Activated naive CD4-positive, alpha-beta T cell treated with anti-CD3 and anti-CD28 coated beads for 36 hours (primary cell): Measurements from ENCODE around the gene TARS3. TPM values are rescaled to one million over a fixed set of nuclear protein-coding genes. Genes with fewer than 3 reads are reported as not detected.
"Not testable (repeated sequence)": the region's sequence is repeated elsewhere in the genome, so short reads cannot be mapped to it uniquely, and the experiment has no call there.

Experiments
- CTCF ChIA-PET: fragments of 350-600 bp; sonication (Branson Sonifier 250); formaldehyde crosslinking; loops from one replicate; lab custom pipeline; 2021; ENCODE audit warnings: antibody characterized with exemption; lab: Charles Lee
- DNase-seq: peaks from one replicate; pipeline ENCODE4 v3.0.0-alpha.2; 2020
- H3K27ac Mint-ChIP-seq: one replicate; pipeline ENCODE4 v1.8.0; 2021; ENCODE audit warnings: mild to moderate bottlenecking, mixed read lengths
- H3K27me3 Mint-ChIP-seq: one replicate; pipeline ENCODE4 v1.8.0; 2021; ENCODE audit warnings: low read depth, mixed read lengths
- H3K36me3 Mint-ChIP-seq: one replicate; pipeline ENCODE4 v1.8.0; 2021; ENCODE audit warnings: low read depth, mixed read lengths
- H3K4me1 Mint-ChIP-seq: one replicate; pipeline ENCODE4 v1.8.0; 2021; ENCODE audit warnings: low read depth, mixed read lengths
- H3K4me3 Mint-ChIP-seq: one replicate; pipeline ENCODE4 v1.8.0; 2021; ENCODE audit warnings: mild to moderate bottlenecking, moderate library complexity, mixed read lengths
- H3K9me3 Mint-ChIP-seq: one replicate; pipeline ENCODE4 v1.8.0; 2021; ENCODE audit warnings: mixed read lengths
- intact Hi-C: fragments of 100-400 bp; cut with micrococcal nuclease; formaldehyde crosslinking; loops from one replicate; pipeline ENCODE4 v1.15.1; 2023
- total RNA-seq, 2 experiments: library from RNA; stranded (reverse); gene quantifications; one replicate each; pipeline ENCODE4 v1.2.3, GENCODE V29; 2021

Gene TARS3
- total RNA-seq, 2 experiments from 2014 or later: 6.9 to 8.0 TPM

DNA sequence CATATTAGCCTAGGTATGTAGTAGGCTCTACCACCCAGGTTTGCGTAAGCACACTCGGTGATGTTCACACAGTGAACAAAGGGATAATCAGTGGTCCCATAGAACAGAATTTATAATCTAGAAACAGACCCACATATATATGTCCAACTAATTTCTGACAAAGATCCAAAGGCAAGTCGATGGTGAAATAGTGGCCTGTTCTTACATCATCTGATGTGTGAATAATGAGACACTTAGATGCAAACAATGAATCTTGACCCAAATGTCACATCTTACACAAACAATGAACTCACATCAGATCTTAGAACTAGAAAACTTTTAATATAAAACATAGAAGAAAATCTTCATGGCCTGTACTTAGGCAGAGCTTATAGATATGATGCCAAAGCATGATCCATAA, 54.5 kb downstream of the TARS3 start:
- H3K27ac Mint-ChIP-seq: no peak overlapping the region
- intact Hi-C loops: no loop called here
- H3K36me3 Mint-ChIP-seq: peaks cover 32% of the 10 kb centered on the region
- CTCF ChIA-PET: interaction anchor here (0.8 kb wide), 1 partner anchor 434 kb away, joined by 3 read pairs; no protein-coding TSS in a partner anchor
- H3K4me3 Mint-ChIP-seq: no peak overlapping the region
- no peaks in the 10 kb centered on the region for H3K4me1 Mint-ChIP-seq
- no peak for DNase-seq
- no peaks in the 10 kb centered on the region for H3K27me3 Mint-ChIP-seq
- peaks cover 3% of the 10 kb centered on the region for H3K9me3 Mint-ChIP-seq

GRCh38 chr15:101667881-101668280, 56.4 kb downstream of the TARS3 start:
- no peak for DNase-seq
- Mint-ChIP-seq H3K9me3 (peaks cover 3% of the 10 kb centered on the region), H3K4me1 (peaks cover 4% of the 10 kb centered on the region), H3K36me3 (peaks cover 27% of the 10 kb centered on the region), H3K27me3 (no peaks in the 10 kb centered on the region), H3K27ac (peak overlapping the region; percentile 24), H3K4me3 (no peak overlapping the region)
- intact Hi-C loops: no loop called here
- CTCF ChIA-PET: interaction anchor here (1.1 to 2.3 kb wide), 3 partner anchors 13 to 26 kb away, joined by 3 to 6 read pairs (median 4); no protein-coding TSS in a partner anchor

DNA sequence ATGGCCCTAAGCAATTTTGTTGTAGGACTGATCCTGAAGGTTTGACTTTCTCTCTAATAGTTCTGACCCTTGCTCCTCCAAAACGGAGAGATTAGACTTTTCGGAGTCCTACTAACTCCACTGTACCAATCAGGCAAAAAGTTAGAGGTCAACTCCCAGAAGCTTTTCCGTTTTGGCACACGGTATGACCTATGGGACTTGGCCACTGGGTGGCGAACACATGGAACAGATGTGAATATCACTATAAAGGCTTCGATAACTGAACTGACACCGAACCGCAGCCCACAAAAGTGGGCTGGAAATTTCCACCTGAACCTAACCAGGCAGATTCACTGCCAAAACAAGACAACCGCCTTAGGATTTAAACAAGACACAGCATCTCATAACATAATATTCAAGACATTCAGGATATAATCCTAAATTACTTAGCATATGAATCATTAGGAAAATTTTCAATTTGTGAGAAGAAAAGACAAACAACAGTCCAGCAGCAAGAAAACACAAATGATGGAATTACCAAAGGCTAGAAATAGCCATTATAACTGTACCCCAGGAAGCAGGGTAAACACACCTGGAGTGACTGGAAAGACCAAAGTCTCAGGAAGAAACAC, 59.9 kb downstream of the TARS3 start:
- Mint-ChIP-seq H3K27ac (no peak overlapping the region), H3K27me3 (no peaks in the 10 kb centered on the region), H3K4me3 (no peak overlapping the region), H3K36me3 (peaks cover 11% of the 10 kb centered on the region), H3K4me1 (peaks cover 4% of the 10 kb centered on the region), H3K9me3 (peaks cover 3% of the 10 kb centered on the region)
- CTCF ChIA-PET: interaction anchor here (0.6 kb wide), 1 partner anchor 908 kb away, joined by 3 read pairs; no protein-coding TSS in a partner anchor
- no peak for DNase-seq
- intact Hi-C loops: no loop called here

- H3K4me1 Mint-ChIP-seq: peaks cover 4% of the 10 kb centered on the region
- peaks cover 3% of the 10 kb centered on the region for H3K9me3 Mint-ChIP-seq
- intact Hi-C loops: no loop called here
- H3K27ac Mint-ChIP-seq: no peak overlapping the region
- H3K27me3 Mint-ChIP-seq: no peaks in the 10 kb centered on the region
- H3K4me3 Mint-ChIP-seq: no peak overlapping the region
- DNase-seq: no peak
- CTCF ChIA-PET: no interaction called here
- peaks cover 3% of the 10 kb centered on the region for H3K36me3 Mint-ChIP-seq
Measured at GRCh38 chr15:101662203-101662602, 62.1 kb downstream of the TARS3 start.

DNA sequence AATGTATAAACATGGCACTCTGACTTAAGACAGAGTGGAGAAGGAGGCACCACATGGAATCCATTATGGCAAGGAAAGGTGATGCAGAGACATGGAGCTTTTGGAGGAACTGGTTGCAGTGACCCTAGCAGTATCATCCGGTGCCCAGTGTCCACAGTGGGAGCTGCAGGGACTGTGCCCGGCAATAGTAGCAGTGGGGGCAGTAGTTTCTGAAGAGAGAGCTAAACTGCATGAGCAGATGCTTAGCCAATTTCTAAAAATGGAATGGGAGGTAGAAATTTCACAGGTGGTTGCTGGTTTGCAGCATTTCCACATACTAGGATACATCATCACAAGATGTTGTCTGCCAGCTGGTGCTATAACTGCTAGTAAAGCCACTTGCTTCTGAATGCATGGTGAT, 64.3 kb downstream of the TARS3 start:
- peaks cover 4% of the 10 kb centered on the region for H3K4me1 Mint-ChIP-seq
- no peak overlapping the region for H3K27ac Mint-ChIP-seq
- DNase-seq: no peak
- H3K4me3 Mint-ChIP-seq: no peak overlapping the region
- H3K36me3 Mint-ChIP-seq: no peaks in the 10 kb centered on the region
- H3K27me3 Mint-ChIP-seq: no peaks in the 10 kb centered on the region
- CTCF ChIA-PET: interaction anchor here (0.5 to 1.0 kb wide), 2 partner anchors 9 to 384 kb away, joined by 3 to 4 read pairs; no protein-coding TSS in a partner anchor
- no peaks in the 10 kb centered on the region for H3K9me3 Mint-ChIP-seq
- intact Hi-C loops: no loop called here

DNA sequence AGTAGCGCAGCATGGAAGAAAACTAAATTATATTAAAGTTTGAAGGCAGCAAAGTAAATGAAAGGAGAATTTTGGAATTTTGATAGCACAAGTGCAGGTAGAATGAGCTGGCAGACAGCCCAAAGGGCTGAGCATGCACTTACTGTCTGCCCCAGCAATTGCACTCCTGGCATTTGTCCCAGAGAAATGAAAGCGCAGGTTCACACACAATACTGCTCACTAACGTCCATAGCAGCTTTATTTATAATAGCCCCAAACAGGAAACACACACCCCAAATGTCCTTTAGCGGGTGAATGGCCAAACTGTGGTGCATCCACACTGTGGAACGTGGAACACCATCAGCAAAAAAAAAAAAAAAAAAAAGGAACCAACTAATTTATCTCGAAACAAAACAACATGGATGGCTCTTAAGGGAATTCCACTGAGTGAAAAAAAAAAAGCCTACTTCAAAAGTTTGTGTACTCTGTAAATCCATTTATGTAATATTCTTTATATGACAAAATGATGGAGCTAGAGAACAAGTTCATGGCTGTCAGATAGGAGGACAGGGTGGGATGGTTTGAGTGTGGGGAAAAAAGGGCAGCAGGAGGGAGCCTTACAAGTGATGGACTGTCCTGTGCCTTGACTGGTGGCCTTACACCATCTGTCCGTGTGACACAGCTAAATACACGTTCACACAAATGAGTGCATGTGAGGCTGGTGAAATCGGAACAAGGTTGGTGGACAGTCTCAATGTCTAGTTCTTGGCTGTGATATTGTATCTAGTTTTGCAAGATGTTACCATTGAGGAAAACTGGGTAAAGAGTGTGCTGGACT, 66.1 kb downstream of the TARS3 start:
- Mint-ChIP-seq H3K27me3 (no peaks in the 10 kb centered on the region), H3K9me3 (no peaks in the 10 kb centered on the region), H3K27ac (no peak overlapping the region), H3K4me1 (peaks cover 16% of the 10 kb centered on the region), H3K4me3 (no peak overlapping the region), H3K36me3 (no peaks in the 10 kb centered on the region)
- CTCF ChIA-PET: interaction anchor here (0.6 to 1.4 kb wide), 2 partner anchors 15 to 135 kb away, joined by 3 read pairs; no protein-coding TSS in a partner anchor
- no peak for DNase-seq
- intact Hi-C loops: no loop called here

DNA sequence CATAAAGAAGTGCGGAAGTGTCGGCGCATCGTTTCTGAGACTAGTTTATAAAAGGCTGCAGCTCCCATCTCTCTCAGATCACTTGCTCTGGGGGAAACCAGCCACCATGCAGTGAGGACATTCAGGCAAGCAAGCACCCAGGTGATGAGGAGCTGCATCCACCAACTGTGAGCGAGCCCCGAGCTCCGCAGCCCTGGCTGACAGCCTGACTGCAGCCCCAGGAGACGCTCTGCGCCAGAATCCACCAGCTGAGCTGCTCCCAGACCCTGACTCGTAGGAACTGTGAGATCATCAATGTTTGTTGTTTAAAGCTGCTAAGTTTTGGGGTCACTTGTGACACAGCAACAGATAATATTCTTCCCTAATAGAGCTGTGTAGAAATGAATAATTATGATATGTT, 67.1 kb downstream of the TARS3 start:
- no peaks in the 10 kb centered on the region for H3K9me3 Mint-ChIP-seq
- CTCF ChIA-PET: interaction anchor here (3.5 kb wide), 1 partner anchor 16 kb away, joined by 19 read pairs; no protein-coding TSS in a partner anchor
- H3K27me3 Mint-ChIP-seq: no peaks in the 10 kb centered on the region
- no peaks in the 10 kb centered on the region for H3K36me3 Mint-ChIP-seq
- intact Hi-C loops: no loop called here
- peaks cover 19% of the 10 kb centered on the region for H3K4me1 Mint-ChIP-seq
- DNase-seq: no peak
- H3K27ac Mint-ChIP-seq: no peak overlapping the region
- no peak overlapping the region for H3K4me3 Mint-ChIP-seq

DNA sequence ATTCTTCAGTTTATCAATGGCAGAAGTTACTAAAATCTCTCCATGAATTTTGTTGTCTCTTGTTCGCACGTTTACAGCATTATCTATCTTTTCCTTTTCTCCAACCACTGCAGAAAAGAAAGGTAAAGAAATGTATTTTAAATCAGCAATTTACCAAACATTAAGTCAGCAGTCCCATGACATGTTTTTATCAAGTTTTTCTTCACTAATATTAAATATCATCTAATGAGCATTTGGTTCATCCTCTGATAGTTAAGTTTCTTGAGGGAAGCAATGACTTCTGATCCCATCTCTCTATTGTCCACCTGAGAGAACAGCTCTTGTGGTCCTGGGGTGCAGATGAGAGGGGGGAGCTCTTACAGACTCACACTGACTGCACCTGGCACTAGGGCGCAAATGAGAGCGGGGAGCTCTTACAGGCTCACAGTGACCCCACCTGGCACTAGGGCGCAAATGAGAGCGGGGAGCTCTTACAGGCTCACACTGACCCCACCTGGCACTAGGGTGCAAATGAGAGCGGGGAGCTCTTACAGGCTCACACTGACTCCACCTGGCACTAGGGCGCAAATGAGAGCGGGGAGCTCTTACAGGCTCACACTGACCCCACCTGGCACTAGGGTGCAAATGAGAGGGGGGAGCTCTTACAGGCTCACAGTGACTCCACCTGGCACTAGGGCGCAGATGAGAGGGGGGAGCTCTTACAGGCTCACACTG, 69.5 kb downstream of the TARS3 start:
- not testable (repeated sequence) for H3K9me3 Mint-ChIP-seq, H3K27me3 Mint-ChIP-seq, H3K36me3 Mint-ChIP-seq, H3K4me3 Mint-ChIP-seq
- intact Hi-C loops: loop anchor here (5.0 kb wide), 3 partner anchors 377 to 1057 kb away; partner anchors contain the start of gene SELENOS
- CTCF ChIA-PET: interaction anchor here (0.6 to 3.5 kb wide), 6 partner anchors 13 to 387 kb away, joined by 3 to 19 read pairs (median 4); partner anchors contain the start of gene SNRPA1
- peak; percentile 48 for DNase-seq
- Mint-ChIP-seq H3K4me1 (peaks cover 34% of the 10 kb centered on the region), H3K27ac (peak overlapping the region; percentile 61)

- Mint-ChIP-seq H3K4me3 (peak overlapping the region; percentile 34), H3K27me3 (no peaks in the 10 kb centered on the region), H3K4me1 (peaks cover 40% of the 10 kb centered on the region), H3K36me3 (peaks cover 5% of the 10 kb centered on the region), H3K9me3 (no peaks in the 10 kb centered on the region), H3K27ac (peak overlapping the region; percentile 61)
- DNase-seq: no peak
- CTCF ChIA-PET: interaction anchor here (0.6 to 3.5 kb wide), 5 partner anchors 13 to 386 kb away, joined by 3 to 19 read pairs (median 4); partner anchors contain the start of gene SNRPA1
- intact Hi-C loops: loop anchor here (5.0 kb wide), 3 partner anchors 377 to 1057 kb away; partner anchors contain the start of gene SELENOS
Measured at GRCh38 chr15:101654171-101654570, 70.1 kb downstream of the TARS3 start.

DNA sequence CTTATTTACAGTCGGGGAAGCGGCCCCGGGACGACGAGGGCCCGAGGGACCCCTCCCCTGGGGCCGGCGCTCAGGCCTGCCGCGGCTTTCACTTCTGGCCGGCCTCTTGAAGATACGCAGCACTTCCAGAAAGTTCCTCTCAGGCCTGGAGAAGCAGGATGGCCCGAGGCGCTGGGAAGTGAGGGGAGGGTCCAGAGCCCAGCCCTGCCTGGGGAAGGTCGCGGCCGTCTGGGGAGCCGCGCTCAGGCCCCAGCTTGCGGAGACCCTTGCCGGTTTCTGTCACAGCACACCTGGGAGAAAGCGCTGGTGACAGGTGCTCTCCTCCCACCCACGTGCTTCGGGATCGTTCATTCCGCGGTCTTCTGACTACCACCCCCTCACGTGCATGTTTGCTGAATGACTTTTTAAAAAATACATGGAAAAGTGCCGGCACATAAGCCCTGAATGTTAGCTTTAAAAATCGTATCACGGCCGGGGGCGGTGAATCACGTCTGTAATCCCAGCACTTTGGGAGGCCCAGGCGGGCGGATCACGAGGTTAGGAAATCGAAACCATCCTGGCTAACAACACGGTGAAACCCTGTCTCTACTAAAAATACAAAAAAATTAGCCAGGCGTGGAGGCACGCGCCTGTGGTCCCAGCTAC, 71.4 kb downstream of the TARS3 start:
- Mint-ChIP-seq H3K27ac (peak overlapping the region; percentile 95), H3K27me3 (no peaks in the 10 kb centered on the region), H3K4me3 (peak overlapping the region; percentile 89), H3K4me1 (peaks cover 48% of the 10 kb centered on the region), H3K9me3 (no peaks in the 10 kb centered on the region), H3K36me3 (peaks cover 7% of the 10 kb centered on the region)
- intact Hi-C loops: loop anchor here (1.0 to 5.0 kb wide), 9 partner anchors 12 to 1056 kb away; partner anchors contain the start of genes SELENOS and TARS3
- CTCF ChIA-PET: no interaction called here
- no peak for DNase-seq

DNA sequence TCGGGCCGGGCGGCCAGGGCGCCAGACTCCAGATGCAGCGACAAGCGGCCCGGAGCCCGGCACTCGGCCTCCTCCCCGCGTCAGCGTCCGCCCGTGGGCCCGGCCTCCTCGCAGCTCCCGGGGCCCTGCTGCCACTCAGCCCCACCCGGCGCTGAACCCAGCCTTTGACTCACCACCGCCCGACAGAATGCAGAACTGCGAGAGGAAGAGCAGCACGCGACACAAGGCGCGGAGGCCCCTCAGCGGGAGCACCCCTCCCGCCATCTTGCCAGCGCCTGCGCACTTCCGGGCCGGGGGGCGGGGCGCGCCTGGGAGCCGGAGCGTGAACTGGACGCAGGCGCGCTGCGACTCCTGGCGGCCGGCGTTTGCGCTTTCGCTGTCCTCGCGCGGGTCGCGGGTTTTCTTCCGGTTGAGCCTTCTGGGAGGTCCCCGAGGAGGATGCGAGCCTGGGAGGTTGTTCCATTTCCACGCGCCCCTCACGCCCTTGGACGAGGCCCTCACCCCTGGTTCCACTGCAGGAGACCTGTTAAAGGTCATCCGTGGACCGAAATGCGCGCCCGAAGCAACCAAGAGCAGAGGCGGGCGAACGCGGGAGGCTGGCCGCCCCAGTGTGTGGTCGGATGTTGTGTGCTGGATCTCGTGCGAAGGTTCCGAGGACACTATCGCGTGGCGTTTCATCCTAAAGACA, 72.0 kb downstream of the TARS3 start, which contains the start of gene TM2D3:
TM2D3 (minus strand) TSS at position 284 of the 688 bp plus-strand sequence; CDS start at position 264, 20 bp downstream.
- CTCF ChIA-PET: no interaction called here
- peak; percentile 95 for DNase-seq
- peak within 1 kb of the TSS; percentile 89 for H3K4me3 Mint-ChIP-seq
- intact Hi-C loops: loop anchor here (1.0 to 5.0 kb wide), 9 partner anchors 11 to 1055 kb away; partner anchors contain the start of genes SELENOS and TARS3
- H3K4me1 Mint-ChIP-seq: peaks cover 49% of the 10 kb centered on the region
- peak within 1 kb of the TSS; percentile 95 for H3K27ac Mint-ChIP-seq
- no peaks in the 10 kb centered on the region for H3K9me3 Mint-ChIP-seq
- no peaks in the 10 kb centered on the region for H3K27me3 Mint-ChIP-seq
- peaks cover 7% of the 10 kb centered on the region for H3K36me3 Mint-ChIP-seq
